Stimulated activated CD8-positive, alpha-beta memory T cell treated with anti-CD3 and anti-CD28 coated beads, Interleukin-15, amount 100 ng/mL, for 1 hour (primary cell): ENCODE results near the gene TM9SF2.
"Not testable (repeated sequence)": the region's sequence is repeated elsewhere in the genome, so short reads cannot be mapped to it uniquely, and the experiment has no call there.

Source experiments
- DNase-seq: peaks from one replicate; pipeline ENCODE4 v3.0.0-alpha.2; 2020; ENCODE audit warnings: low read depth

Gene TM9SF2

DNA sequence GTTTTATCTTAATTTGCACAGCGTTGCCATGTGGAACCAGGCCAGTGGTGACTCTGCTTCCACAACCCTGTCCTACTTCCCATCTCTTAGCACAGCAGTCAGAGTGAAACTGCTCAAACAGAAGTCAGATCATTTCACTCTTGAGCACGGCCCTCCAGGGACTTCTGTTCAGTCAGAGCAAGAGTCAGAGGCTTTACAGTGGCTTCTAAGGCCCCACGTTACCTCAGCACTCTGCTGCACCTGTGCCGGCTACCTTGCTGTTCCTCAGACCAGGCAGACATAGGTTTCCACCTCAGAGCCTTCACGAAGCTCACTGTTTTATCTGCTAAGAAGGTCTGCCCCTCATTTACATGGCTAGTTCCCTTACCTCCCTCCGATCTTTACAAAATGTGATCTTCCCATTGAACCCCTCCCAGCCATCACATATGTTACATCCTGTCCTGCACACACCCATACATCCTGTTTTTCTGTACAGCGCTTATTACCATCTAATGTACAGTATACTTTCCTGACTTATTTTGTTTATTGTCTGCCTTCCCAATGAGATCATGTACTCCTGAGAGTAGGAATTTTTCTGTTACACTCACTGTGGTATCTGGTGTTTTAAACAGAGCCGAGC lies 41.6 kb downstream of the TM9SF2 start:
- DNase-seq: no peak

DNA sequence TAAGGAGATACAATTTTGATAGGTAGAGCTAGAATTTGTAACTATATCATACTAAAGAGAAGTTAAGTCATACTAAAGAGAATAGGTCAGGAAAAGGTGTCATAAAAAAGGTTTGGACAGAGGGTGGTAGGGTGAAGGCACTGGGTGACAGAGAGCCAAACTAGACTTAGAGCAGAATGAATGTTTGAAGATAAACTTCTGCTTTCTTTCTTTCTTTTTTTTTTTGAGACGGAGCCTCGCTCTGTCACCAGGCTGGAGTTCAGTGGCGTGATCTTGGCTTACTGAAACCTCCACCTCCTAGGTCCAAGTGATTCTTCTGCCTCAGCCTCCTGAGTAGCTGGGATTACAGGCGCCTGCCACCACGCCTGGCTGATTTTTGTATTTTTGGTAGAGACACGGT lies 44.1 kb downstream of the TM9SF2 start:
- DNase-seq: no peak

DNA sequence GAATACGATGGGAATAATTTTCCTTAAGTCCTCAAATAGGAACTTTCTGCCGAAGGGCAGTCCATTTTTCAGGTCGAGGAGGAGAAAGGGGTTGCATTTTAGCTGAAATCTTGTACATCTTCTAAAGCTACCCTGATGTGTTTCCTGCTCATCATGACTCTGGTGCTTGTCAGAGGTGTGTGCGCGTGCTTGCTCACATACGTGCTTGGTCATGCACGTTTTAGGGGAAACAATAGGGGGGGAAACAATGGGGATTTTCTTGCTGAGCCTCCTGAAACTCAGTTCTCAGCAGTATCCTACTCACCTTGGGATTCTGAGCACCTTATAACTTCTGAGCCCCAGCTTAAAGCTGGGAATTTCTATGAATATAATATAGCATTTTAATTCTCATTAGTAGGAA lies 44.7 kb downstream of the TM9SF2 start:
- DNase-seq: no peak

DNA sequence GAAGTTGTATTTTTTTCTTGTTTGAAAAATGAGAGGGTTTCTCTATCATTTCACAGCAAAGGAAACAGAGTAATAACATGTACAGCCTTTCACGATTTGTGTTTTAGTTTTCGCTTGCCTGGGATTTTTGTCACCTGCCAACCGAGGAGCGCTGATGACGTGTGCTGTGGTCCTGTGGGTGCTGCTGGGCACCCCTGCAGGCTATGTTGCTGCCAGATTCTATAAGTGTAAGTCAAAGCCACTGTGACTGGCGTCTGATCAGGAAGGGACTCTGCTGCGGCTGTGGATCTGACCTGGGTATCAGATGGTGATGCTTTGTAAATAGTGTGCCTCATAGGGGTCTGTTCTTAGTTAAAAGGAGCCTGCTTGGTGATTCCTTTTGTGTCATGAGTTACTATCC lies 45.6 kb downstream of the TM9SF2 start:
- DNase-seq: no peak

- no peak for DNase-seq
Observed at GRCh38 chr13:99548448-99548847, 47.2 kb downstream of the TM9SF2 start.

DNA sequence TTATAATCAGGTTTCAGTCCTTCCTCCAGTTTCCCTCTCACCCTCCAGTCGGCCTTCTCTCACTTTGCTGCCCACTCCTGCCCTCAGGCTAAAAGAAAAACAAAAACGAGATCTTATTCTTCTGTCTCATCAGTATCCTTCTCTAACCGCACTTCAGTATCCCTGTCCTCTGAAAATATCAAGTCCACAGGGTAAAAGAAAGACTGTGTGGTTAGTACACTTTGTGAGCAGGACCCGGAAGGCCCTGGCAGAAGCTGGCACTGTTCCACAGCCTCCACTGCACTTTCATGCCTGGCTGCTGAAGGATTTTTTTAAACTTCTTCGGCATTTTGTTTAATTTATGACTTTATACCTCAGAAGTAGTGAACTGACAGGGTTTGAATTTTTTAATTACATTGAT lies 51.8 kb downstream of the TM9SF2 start:
- DNase-seq: no peak

DNA sequence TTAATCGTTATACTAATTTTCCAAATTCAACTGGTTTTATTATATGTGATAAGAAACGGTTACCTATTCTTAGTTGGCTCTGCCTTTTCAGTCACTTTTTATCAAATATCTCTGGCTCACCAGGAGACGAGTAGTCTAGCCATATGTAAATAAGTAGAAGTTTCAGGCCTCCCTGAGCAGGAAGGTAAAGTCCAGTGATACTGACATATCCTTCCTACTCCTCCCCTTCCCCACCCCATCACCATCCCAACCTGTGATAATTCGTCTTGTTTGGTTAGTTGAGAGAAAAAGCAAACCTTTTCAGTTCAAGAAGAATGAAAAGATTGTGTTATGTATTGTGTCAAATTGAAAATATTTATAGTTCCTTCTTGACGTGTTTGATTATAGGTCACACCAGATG lies 53.9 kb downstream of the TM9SF2 start:
- no peak for DNase-seq

DNA sequence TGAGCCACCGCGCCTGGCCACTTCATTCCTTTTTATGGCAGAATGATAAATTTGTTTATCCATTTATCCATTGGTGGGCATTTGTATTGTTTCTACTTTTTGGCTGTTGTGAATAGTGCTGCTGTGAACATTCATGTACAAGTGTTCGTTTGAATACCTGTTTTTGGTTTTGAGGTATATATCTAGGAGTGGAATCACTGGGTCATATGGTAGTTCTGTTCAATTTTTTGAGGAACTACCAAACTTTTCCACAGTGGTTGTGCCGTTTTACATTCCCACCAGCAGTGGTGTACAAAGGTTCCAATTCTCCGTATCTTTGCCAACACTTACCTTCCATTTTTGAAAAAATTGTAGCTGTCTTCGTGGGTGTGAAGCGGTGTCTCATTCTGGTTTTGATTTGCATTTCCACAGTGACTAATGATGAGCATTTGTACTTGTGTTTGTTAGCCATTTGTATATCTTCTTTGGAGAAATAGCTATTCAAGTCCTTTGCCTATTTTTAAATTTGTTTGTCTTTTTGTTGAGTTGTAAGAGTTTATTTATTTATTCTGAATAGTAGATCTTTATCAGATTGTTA lies 55.7 kb downstream of the TM9SF2 start:
- DNase-seq: no peak

DNA sequence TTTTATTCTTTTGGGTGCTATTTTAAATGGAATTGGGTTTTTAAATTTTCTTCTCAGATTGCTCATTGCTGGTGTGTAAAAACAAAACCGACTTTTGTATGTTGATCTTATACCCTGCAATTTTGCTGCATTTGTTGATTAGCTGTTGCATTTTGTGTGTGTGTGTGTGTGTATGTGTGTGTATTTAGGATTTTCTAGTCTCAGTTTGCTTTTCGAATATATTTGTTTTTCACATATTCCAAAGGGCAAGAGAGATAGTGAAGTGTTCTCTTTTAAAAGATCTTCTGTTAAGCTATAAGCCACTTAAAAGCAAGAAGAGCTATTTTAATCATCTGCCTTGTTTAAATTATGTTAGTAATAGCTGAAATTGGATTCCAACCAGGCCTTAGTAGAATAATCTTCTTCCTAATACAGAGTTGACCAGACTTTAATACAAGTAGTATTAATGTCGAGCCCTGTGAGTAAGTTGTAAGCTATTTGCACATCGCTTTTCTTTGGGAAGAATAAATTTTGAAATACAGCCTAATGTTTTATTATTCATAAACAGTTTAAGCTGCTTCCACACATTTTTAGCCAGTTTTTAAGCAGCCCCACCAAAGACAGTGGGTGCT lies 57.4 kb downstream of the TM9SF2 start:
- DNase-seq: no peak

DNA sequence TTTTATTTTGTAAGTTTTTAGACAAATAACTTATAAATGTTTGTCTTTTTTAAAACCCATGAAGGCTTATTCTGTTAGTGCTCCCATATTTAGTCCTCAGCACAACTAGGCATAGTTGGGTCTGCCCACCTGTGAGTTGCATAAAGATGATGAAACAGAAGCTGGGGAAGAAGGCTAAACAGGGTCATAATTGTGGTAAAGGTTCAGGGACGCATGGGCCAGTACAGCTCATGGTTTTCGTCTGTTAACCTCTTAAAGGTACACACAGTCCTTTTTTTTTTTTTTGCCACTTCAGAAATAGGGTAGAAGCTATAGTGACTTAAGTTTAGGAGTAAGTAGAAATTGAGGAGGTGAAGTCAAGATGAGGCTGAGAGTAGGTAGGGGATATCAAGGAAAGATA lies 58.3 kb downstream of the TM9SF2 start:
- no peak for DNase-seq

- DNase-seq: no peak
Observed at GRCh38 chr13:99563404-99563803, 62.1 kb downstream of the TM9SF2 start.

- DNase-seq: no peak
Observed at GRCh38 chr13:99564386-99564785, 63.1 kb downstream of the TM9SF2 start.

DNA sequence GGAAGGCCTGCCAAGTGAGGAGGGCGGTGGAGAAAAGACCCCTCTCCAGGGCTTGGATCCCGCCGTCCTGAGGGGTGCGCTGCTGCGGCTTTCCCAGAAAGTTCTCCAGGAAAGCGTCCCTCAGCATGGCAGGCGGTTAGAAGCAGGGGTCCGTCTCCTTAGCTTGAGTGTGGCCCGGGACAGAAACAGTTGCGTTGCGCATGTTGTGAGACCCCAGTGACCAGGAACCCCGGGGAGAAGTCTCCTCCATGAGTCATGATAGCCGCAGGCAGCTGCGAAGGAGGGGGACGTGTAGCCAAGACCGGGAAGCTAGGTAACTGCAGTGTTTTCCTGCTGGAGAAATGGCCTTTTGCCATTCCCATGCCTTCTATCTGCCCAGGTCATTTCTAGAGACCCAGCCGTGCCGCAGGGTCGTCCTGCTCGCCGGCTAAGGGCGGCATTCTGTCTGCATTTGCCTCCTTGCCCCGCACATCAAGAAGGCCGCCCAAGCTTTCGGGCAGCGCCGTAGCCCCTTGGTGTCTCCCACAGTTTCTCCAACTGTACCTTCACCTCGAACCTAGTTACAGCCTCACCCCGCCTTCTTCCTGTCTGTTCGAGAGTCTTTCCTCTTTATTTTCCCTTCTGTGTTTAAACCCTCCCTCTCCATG lies 64.3 kb downstream of the TM9SF2 start:
- no peak for DNase-seq

DNA sequence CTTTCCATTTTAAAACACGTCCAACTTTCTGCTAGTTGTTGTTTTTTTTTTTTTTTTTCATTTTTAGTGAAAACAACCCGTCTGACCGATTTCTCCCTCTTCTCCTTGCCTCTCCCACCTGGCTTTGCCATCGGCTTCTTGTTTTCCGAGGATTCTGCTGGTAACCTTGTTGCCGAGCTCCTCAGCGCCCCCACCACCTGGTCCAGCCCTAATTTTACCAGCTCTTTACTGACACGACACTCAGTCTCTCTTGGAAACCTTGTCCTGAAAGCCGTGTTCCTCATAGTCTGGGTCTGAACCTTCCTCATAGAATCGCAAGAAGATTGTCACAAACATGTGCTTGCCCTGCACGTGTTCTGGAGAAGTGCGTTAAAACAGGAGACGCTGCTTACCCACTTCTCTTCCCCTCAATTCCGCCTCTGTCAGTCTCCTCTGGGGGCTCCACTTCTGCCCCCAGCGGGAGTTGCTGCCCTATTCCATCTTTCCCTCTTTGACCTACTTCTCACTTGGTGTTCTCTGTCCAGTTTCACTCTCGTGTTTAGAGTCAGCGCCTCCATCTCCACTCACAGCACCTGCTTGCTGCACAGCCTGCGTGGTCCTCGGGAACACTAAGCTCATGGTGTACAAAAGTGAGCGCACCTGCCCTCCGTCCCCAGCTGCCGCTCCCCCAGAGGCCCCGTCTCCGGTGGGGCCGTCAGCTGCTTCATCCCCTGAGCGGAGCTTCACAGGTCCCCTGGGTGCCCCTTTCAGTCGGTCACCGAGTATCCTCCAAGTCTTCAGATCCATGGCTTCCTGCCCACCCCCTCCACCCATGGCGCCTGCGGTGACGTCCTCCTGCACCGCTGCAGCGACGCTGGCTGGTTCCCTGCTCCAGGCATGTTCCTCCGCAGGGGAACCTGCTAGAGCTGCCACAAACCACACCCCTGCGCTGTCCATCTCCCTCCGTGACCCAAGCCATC lies 65.1 kb downstream of the TM9SF2 start:
- DNase-seq: no peak

DNA sequence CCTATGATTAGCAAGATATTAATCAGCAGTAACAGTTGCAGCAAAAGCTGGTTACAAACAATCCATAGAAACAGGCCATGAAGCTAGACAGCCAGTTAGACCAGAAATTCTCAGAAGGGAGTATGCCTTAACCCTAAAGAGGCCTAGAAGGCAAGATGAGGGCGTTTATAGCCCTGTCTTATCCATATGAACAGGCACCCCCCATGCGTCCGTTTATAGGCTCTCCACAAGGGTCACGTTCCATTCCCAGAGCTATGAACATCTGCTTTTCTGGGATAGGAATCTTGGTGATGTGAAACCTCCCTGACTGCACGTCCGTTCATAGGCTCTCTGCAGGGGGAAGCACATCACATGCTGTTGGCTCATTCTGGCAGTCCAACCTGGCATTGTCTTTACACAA lies 67.6 kb downstream of the TM9SF2 start:
- not testable (repeated sequence) for DNase-seq

- no peak for DNase-seq
Observed at GRCh38 chr13:99572131-99572530, 70.9 kb downstream of the TM9SF2 start.

DNA sequence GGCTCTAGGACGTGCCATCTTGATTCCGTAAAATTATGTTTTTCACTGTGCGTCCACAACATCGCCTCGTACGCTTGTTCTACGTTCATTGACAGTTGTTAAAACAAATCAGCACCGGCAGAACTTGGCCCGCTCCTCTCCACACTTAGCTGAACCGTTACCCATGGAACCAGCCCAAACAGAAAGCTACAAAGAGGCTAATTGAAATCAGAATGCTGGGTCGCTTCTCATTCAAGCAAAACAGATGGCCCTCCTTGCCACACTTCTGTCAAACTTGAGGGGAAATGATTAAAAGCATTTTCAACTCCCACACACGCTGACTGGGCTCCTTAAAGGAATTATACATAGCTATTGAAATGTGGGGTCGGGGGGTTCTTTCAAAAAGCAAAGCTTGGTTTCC lies 71.6 kb downstream of the TM9SF2 start:
- no peak for DNase-seq

- no peak for DNase-seq
Observed at GRCh38 chr13:99575376-99576120, 74.3 kb downstream of the TM9SF2 start.

DNA sequence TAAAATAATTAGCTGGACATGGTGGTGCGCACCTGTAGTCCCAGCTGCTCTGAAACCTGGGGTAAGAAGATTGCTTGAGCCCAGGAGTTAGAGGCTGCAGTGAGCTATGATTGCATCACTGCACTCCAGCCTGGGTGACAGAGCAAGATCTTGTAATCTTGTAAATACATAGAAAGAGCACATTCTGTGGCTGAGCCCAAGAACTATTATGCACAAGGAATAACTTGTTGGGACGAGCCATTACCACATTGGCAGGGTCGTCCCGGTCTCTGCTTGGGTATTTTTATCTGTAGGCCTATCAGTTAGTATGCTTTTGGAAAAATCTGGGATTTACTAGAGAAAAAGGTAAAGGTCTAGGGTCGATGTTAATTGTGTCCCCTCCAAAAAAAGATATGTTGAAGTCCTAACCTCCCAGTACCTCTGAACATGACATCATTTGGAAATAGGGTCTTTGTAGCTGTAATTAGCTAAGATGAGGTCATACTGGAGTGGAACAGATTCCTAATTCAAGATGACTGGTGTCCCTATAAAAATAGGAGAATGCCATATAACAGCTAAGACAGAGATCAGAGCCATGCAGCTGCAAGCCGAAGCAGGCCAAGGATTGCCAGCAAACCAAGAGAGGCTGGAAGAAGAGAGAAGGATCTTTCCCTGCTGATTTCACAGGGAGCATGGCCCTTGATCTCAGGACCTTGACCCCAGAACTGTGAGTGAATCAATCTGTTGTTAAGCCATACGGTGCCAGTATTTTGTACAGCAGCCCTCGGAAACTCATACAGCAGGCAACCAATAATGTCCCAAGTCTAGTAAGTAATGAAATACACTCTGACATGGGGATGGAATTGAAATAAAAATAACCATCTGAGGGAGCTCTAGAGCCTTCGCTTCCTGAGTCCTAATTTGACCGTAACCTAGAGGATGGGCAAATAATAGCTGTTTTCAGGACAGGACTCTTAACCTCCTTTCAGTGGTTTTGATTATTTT lies 77.0 kb downstream of the TM9SF2 start:
- no peak for DNase-seq
